ENCODE data around the gene PGAP6.

DNA sequence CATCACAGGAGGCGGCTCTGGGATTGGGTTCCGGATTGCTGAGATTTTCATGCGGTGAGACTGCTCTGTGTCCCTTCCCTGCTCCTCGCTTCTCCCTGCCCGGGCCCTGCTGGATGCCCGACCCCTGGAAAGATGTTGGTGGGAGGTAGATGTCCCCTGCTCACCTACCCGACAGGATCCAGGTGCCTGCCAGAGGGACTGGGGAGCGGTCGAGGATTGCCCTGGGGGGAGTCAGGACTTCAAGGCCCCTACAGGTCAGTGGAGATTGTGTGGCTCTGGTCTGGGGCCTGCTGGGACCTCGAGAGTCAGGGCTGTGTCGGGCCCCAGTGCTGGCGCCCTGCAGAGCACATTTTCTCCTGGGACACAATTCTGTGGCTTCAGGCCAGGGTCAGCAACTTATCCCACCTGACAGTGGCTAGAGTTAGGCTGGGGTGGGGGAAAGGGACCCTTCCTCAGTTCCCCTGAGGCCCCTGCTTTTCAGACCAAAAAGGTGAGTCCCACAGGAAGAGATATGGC is 23.3 kb upstream of the PGAP6 start:
- TF ChIP-seq, protein P1, sequence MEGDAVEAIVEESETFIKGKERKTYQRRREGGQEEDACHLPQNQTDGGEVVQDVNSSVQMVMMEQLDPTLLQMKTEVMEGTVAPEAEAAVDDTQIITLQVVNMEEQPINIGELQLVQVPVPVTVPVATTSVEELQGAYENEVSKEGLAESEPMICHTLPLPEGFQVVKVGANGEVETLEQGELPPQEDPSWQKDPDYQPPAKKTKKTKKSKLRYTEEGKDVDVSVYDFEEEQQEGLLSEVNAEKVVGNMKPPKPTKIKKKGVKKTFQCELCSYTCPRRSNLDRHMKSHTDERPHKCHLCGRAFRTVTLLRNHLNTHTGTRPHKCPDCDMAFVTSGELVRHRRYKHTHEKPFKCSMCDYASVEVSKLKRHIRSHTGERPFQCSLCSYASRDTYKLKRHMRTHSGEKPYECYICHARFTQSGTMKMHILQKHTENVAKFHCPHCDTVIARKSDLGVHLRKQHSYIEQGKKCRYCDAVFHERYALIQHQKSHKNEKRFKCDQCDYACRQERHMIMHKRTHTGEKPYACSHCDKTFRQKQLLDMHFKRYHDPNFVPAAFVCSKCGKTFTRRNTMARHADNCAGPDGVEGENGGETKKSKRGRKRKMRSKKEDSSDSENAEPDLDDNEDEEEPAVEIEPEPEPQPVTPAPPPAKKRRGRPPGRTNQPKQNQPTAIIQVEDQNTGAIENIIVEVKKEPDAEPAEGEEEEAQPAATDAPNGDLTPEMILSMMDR (IDR thresholded peaks at IDR 0.05) = no peak
- no peak for TF ChIP-seq ELF1 (IDR thresholded peaks at IDR 0.05)
- TF ChIP-seq RFX5 (IDR thresholded peaks at IDR 0.05; ENCODE audit: low read length) = no peak
- no peak for TF ChIP-seq NRF1 (IDR thresholded peaks at IDR 0.05; ENCODE audit: low read depth, low read length)

Measured in SK-N-SH (cell line).